NCI-H69 (cell line): Measurements from ENCODE around the gene COTL1.
"Not testable (repeated sequence)": the region's sequence is repeated elsewhere in the genome, so short reads cannot be mapped to it uniquely, and the experiment has no call there.

Source experiments
- DNase-seq: peaks from one replicate; lab custom pipeline; 2025; lab: John Stamatoyannopoulos, UW

COTL1 gene

DNA sequence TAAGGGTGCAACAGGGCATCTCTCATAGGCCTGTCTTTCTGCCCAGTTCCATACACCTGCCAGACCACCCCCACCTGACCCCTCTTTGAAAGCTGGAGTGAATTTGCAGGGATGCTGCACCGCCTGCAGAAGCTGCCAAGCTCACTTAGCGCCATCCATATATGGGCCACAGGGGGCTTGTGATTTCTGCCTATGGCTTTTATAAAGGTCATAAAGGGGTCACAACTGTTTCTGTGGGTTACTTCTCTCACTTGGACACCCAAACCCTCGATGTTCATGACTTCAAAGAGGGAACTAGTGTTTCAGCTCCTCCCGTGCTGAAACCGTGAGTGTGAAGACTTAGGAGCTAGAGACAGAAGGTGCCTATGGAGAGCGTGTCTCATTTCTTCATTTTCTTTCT is 89.6 kb downstream of the COTL1 start:
- DNase-seq = no peak

DNA sequence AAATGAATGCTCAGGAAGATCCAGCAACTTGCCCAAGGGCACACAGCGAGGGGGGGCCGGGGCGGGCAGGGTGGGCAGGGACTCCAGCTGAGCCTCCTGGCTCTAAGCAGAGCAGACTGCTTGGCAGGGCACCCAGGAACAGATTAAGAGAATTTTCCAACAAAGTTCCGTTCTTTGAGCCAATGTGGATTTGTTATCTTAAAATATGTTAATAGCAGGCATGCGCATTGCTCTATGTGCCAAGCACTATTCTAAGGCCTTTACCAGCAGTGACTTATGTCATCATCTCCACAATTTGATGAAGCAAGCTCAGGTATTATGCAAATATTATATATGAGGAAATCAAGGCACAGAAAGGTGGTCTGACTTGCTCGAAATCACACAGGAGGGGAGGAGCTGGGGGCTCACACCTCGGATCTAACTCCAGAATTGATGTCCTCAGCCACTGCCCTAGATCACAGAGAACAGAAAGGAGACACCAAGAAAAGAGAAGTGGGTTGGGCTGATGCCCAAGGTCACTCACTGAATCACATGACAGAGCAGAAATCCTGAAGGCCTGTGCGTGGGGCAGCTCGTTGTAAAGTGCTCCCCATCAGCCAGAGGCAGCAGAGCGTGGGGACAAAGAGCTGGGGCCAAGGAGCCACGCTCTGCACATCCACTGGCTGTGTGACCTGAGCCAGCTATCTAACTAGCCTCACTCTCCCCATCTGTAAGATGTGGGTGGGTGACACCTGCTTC is 90.2 kb downstream of the COTL1 start:
- no peak for DNase-seq

DNA sequence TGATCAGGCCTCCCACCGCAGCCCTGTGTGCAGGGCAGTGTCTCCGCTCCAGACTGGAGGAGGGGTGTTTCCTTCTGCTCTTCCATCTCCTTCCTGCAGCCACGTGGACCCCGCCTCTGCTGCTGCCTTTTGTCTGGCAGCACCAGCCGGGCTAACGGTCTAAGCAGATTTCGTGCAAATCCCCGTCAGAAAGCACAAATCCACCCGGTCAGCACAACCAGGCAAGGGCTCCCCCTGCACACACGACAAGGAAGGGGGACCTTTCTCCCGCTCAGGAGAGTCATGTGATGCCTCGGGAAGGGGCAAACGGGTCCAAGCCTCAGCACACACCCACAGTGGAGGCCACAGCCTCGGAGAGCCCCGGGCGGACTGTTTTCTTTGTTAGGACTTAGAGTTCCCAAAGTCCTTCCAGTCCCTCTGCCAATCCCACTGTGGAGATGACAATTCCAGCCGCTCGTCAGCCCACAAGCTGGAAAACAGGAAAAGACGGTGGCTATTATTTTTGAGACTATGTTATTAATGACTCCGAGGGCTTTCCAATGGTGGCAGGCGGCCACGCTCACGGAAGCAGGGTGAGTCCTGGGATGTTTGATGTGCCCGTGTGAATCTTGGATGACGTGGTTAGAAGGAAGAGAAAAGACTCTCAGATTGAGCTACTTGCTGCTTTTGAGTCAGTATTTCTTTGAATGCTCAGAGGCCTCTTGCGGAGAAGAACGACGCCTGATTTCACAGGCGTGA is 90.9 kb downstream of the COTL1 start:
- DNase-seq = no peak

DNA sequence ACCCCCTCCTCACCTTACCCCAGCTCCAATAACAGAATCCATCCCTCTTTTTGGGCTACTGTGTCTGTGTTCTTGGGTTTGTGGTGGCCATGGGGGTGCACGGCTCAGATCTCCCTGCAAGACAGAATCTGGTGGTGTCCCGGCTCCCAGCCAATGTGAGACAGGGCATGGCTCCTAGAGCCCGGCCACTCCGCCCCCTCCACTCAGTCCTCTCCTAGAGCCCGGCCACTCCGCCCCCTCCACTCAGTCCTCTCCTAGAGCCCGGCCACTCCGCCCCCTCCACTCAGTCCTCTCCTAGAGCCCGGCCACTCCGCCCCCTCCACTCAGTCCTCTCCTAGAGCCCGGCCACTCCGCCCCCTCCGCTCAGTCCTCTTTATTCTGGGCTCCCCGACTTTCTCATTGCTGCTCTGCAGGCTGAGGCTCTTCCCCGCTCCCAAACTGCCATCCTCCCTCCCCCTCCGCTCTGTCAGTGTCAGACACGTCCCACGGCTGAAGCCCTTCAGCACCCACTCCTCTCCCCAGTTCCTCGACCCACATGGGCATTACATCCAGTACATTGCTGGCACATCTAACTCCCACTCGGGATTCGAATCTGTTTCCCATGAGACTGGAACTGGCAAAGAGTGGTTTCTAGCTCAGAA is 92.8 kb downstream of the COTL1 start:
- not testable (repeated sequence) for DNase-seq

DNA sequence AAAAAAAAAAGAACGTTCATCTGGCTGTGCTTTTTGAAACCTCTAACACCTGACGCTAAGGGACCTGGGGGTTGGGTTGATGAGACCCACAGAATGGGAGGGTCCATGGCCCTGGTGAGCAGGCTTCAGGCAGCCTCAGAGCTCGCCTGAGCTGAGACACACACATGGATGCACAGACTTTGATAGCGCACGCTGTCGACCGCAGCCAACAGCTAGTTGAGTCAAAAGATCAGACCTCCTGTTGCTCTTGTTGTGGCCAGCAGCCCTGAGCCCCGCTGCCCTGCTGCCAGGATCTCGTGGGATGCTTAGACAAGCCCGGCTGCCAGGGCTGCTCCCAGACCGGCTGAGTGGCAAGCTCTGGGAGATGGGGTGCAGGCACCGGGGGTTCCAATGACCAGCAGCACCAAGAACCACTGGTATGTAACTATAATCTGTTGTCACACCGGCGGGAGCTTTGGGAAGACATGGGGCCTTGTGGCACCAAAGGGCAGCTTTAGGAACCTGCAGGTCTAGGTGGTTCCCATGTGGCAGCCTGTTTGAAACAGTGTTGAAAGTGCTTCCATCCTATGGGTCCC is 93.4 kb downstream of the COTL1 start:
- no peak for DNase-seq

DNA sequence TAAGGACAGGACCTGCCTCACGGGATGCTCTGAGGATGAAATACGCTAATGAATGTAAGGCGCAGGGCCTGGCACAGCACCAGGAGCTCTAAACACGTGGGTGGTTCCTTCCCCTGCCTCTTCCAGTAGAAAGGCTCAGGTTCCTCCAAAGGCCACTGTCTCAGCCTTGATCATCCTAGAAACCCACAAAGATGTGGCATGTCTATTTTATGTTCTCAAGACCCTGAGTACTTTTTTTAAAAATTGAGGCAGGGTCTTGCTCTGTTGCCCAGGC is 96.4 kb downstream of the COTL1 start:
- no peak for DNase-seq

DNA sequence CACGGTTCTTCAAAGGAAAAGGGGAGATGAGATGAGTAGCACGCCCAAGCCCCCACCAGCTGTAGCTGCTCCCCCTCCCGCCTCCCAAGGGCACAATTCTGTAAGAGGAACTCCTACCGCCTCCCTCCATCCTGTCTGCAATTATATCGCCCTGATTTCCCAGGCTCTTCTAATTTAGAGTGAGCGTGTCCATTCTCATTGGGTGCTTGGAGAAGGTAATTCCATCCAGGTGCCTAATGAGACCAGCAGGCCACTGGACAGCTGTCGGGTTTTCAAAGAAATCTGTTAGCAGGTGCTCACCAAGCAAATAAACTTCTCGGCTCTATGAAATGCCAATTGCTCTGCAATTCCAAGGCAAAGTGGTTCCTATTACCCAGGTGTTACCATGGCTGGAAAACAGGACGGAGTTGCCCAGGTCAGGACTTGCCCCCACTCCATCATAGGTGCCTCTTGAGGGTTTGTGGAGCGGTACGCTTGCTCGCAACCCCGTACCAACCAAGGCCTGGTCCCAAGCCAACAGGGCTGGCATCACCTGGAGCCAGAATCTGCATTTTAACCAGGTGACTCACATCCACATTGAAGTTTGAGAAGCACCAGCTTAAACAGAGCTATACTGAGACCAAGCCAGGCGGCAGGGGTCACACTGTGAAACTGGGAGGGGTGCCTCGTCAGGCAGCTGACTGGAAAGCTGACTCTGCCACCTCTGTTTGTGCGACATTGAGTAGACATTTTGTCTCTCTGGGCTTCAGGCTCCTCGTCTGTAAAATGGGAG is 97.0 kb downstream of the COTL1 start:
- DNase-seq = peak; percentile 96

DNA sequence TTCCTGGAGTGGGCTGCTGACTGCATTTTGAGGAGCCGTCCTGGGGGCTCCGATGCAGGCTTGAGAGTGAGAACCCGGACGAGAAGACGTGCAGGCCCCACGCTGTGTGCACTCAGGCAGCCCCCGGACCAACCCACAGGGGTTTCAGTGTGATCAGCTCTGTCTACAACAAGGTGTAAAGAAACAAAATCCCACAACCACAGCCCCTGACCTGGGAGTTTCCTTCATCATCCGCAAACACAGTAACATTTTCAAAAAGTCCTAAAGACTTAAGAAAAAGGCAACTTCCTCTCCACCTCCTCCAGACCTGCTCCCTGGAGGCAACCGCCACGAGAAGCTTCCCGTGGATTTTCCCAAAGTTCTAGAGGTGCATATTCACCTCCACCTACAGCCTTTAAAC is 98.0 kb downstream of the COTL1 start:
- no peak for DNase-seq

DNA sequence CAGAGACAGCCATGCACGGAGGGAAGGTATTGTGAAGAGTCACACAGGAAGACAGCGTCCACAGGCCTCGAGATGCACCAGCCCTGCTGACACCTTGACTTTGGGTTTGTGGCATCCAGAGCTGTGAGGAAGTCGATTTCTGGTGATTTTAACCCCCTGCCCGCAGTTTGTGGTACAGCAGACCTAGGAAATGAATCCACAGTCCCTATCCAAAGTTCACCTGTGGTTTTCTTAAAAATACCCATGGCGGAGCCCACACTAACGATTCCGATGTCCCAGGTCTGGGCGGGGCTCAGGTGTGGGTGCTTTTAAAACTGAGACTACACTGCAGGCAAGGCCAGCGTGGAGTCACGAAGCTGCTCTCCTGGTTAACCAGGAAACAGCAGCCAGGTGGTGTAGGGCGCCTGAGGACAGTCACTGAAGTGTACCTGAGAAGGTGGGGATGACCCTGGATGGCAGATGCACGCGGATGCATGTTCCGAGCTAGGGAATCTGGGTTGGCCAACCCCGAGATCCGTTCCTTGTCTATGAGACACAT is 99.0 kb downstream of the COTL1 start:
- peak; percentile 68 for DNase-seq

DNA sequence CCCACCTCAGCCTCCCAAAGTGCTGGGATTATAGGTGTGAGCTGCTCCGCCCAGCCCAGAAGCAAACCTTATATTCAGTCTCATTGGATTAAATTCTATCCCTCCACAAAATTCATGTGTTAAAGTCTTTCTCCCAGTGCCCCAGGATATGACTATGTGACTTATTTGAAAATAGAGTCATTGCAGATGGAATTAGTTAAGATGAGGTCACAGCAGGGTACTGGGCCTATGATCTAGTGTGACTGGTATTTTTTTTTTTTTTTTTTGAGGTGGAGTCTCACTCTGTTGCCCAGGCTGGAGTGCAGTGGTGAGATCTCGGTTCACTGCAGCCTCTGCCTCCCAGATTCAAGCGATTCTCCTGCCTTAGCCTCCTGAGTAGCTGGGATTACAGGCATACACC is 99.7 kb downstream of the COTL1 start:
- DNase-seq = not testable (repeated sequence)

DNA sequence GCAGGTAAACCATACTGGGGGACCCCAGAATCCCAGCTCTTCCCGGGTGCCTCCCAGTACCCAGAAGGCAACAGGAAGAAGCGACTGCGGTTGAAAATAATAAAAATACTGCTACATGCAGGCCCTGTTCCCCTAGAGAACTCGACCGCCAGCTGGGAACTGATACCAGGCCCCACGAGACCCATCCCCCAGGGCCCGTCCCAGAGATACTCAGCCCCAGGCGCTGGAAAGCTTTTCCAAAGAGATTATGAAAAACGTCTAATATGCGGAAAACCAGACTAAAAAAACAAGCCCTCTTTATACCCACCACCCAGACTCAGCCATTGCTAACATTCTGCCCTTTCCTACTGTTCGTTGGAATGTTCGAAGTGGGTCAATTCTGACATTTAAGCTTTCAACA is 100.5 kb downstream of the COTL1 start:
- no peak for DNase-seq
